K562 (cell line): ENCODE data around the gene AIF1. TPM values are rescaled to one million over a fixed set of nuclear protein-coding genes. Genes with fewer than 3 reads are reported as not detected.
A peak's percentile ranks its signal among the peaks of the same experiment; 100 is the strongest.

ENCODE experiments used
- ERF ChIP-seq: fragments of 450-650 bp; formaldehyde crosslinking; IDR thresholded peaks from 2 replicates; pipeline ENCODE4 v1.4.0; 2020; ENCODE audit warnings: mild to moderate bottlenecking, mixed read lengths
- FOXP4 ChIP-seq: sonication (generic); formaldehyde crosslinking; IDR thresholded peaks from 2 replicates; pipeline ENCODE4 v1.8.0; 2022; ENCODE audit warnings: mild to moderate bottlenecking, missing genetic modification reagents, borderline replicate concordance
- GABPB2 ChIP-seq: fragments of 250-450 bp; sonication (Bioruptor Pico); conservative IDR thresholded peaks from 2 replicates; pipeline ENCODE4 v1.5.1; 2021; ENCODE audit warnings: mild to moderate bottlenecking
- GATA2 ChIP-seq: sonication (generic); formaldehyde crosslinking; IDR thresholded peaks from 2 replicates; pipeline ENCODE4 v1.4.0; 2020; ENCODE audit warnings: mild to moderate bottlenecking, missing genetic modification reagents
- HOMEZ ChIP-seq: fragments of 250-450 bp; sonication (Bioruptor Pico); IDR thresholded peaks from 2 replicates; pipeline ENCODE4 v1.4.0; 2020; ENCODE audit warnings: mild to moderate bottlenecking, moderate library complexity
- KDM1A ChIP-seq, 2 experiments: fragments of 450-650 bp; IDR thresholded peaks; 2 replicates each; pipeline ENCODE4 v1.6.1; 2016; ENCODE audit warnings: mild to moderate bottlenecking in 2 of 2
- MCM5 ChIP-seq: fragments of 450-650 bp; IDR thresholded peaks from 2 replicates; pipeline ENCODE4 v1.6.1; 2016; ENCODE audit warnings: low read depth
- MITF ChIP-seq: IDR thresholded peaks from 2 replicates; pipeline ENCODE4 v1.6.1; 2014; ENCODE audit warnings: antibody characterized with exemption
- PHB ChIP-seq: fragments of 250-450 bp; sonication (Bioruptor Pico); IDR thresholded peaks from 2 replicates; pipeline ENCODE4 v1.5.0; 2021
- POU5F1 ChIP-seq: fragments of 150-350 bp; IDR thresholded peaks from 2 replicates; pipeline ENCODE4 v1.6.1; 2014; ENCODE audit warnings: borderline replicate concordance, low read length, low read depth, mild to moderate bottlenecking; ENCODE audit not compliant: partially characterized antibody
- RUNX1 ChIP-seq: sonication (generic); IDR thresholded peaks from 2 replicates; pipeline ENCODE4 v1.6.1; 2016; ENCODE audit warnings: antibody characterized with exemption, low read depth
- SAFB ChIP-seq: fragments of 200-400 bp; formaldehyde crosslinking; IDR thresholded peaks from 2 replicates; pipeline ENCODE4 v1.6.1; 2017; ENCODE audit warnings: low read depth, low read length, borderline replicate concordance
- SMARCE1 ChIP-seq: fragments of 450-650 bp; IDR thresholded peaks from 2 replicates; pipeline ENCODE4 v1.7.1; 2016; ENCODE audit warnings: mild to moderate bottlenecking
- SP1 ChIP-seq: sonication (generic); formaldehyde crosslinking; IDR thresholded peaks from 2 replicates; pipeline ENCODE4 v1.8.1; 2022; ENCODE audit warnings: mild to moderate bottlenecking, missing genetic modification reagents
- STAT6 ChIP-seq: sonication (generic); formaldehyde crosslinking; IDR thresholded peaks from 2 replicates; pipeline ENCODE4 v1.8.1; 2023; ENCODE audit warnings: mild to moderate bottlenecking, missing genetic modification reagents
- THAP12 ChIP-seq: fragments of 250-450 bp; sonication (Bioruptor Pico); IDR thresholded peaks from 2 replicates; pipeline ENCODE4 v1.9.0; 2021; ENCODE audit warnings: mild to moderate bottlenecking, inconsistent platforms
- ZNF146 ChIP-seq: IDR thresholded peaks from one replicate; pipeline ENCODE4 v1.6.1; 2018; ENCODE audit warnings: missing compliant biosample characterization; ENCODE audit not compliant: unreplicated experiment
- ZNF165 ChIP-seq: fragments of 250-450 bp; sonication (Bioruptor Pico); IDR thresholded peaks from 2 replicates; pipeline ENCODE4 v1.4.0; 2020; ENCODE audit warnings: borderline replicate concordance
- ZNF551 ChIP-seq: fragments of 250-450 bp; sonication (Bioruptor Pico); IDR thresholded peaks from 2 replicates; pipeline ENCODE4 v1.5.0; 2021; ENCODE audit warnings: mild to moderate bottlenecking, moderate library complexity
- polyA plus RNA-seq, 8 experiments: library from polyadenylated mRNA; depleted of rRNA in 4 of 8; stranded (reverse) in 5 of 8; unstranded in 3 of 8; fragments of >200 nt; fragmentation: Nextera tagmentation in 2 of 8; fragmentation: Illumina TruSeq in 1 of 8; extraction: Ambion mirVana in 2 of 8; extraction: Trizol in 1 of 8; gene quantifications; 2 replicates each; pipeline versions ENCODE4 v1.2.1 to v1.2.3, GENCODE V29; 2011 to 2014; ENCODE audit warnings: inconsistent platforms in 1 of 8, missing spikeins in 1 of 8
- total RNA-seq, 7 experiments: library from RNA; depleted of rRNA in 6 of 7; stranded (reverse); fragments of >200 nt in 6 of 7; fragmentation: Illumina TruSeq in 2 of 7; extraction: Trizol in 2 of 7; gene quantifications; 2 replicates each; pipeline versions ENCODE4 v1.2.1 to v1.2.3, GENCODE V29; 2011 to 2021; ENCODE audit warnings: low replicate concordance in 1 of 7

The AIF1 gene
- total and polyA plus RNA-seq, 9 of the 15 experiments (the other 6 are each of a cell fraction or from before 2014, with no cell fraction given): 9.4 to 33.4 (median 19.4) TPM

- no peak for TF ChIP-seq MCM5
- TF ChIP-seq ZNF165 (CRISPR knock-in tag): 0 out of 2 replicates have a peak, but pooled peaks have one; percentile 37
- no peak for TF ChIP-seq PHB (CRISPR knock-in tag)
- no peak for TF ChIP-seq ERF (CRISPR knock-in tag)
- TF ChIP-seq POU5F1: no peak
- no peak for TF ChIP-seq SMARCE1
- 0 out of 2 replicates have a peak, but pooled peaks have one; percentile 46 for TF ChIP-seq SP1 (CRISPR knock-in tag)
- TF ChIP-seq HOMEZ (CRISPR knock-in tag): no peak
- TF ChIP-seq THAP12 (CRISPR knock-in tag): peak; percentile 69; the same call in 1 of the 2 replicates
- TF ChIP-seq STAT6: 0 out of 2 replicates have a peak, but pooled peaks have one; percentile 11
- no peak for TF ChIP-seq ZNF551 (CRISPR knock-in tag)
- TF ChIP-seq GATA2 (CRISPR knock-in tag): no peak
- no peak for TF ChIP-seq SAFB
- TF ChIP-seq ZNF146: no peak
- TF ChIP-seq RUNX1: no peak
- TF ChIP-seq MITF: peak; percentile 7; the same call in 1 of the 2 replicates
- peak; percentile 22; the same call in 1 of the 2 replicates for TF ChIP-seq FOXP4
- no peak for TF ChIP-seq KDM1A (IDR thresholded peaks at IDR 0.05)
- no peak for TF ChIP-seq GABPB2 (CRISPR knock-in tag)
Observed at GRCh38 chr6:31658983-31659648, 44.1 kb downstream of the AIF1 start (continued).
